ENCODE data around the gene HOXA11.

Gene HOXA11

GRCh38 chr7:27170426-27171324, 14.4 kb downstream of the HOXA11 start:
- DNase-seq (ENCODE audit: low read depth), result no peak
- peak overlapping the region; percentile 27 for H3K4me3 ChIP-seq (ENCODE audit: low read depth, low read length)
- TF ChIP-seq CTCF (IDR thresholded peaks at IDR 0.05; ENCODE audit: low read depth, low read length) (no peak), MAX (IDR thresholded peaks at IDR 0.05; ENCODE audit: low read depth, low read length) (no peak), MYC (IDR thresholded peaks at IDR 0.05; ENCODE audit: low read depth, low read length) (no peak), POLR2A (IDR thresholded peaks at IDR 0.05; ENCODE audit: extremely low read depth, insufficient read length) (no peak)

GRCh38 chr7:27169658-27170425, 15.2 kb downstream of the HOXA11 start:
- no peak overlapping the region for H3K4me3 ChIP-seq (ENCODE audit: low read depth, low read length)
- no peak for DNase-seq (ENCODE audit: low read depth)
- no peak for TF ChIP-seq CTCF (IDR thresholded peaks at IDR 0.05; ENCODE audit: low read depth, low read length)
- TF ChIP-seq MYC (IDR thresholded peaks at IDR 0.05; ENCODE audit: low read depth, low read length), result no peak
- TF ChIP-seq MAX (IDR thresholded peaks at IDR 0.05; ENCODE audit: low read depth, low read length), result no peak
- TF ChIP-seq POLR2A (IDR thresholded peaks at IDR 0.05; ENCODE audit: extremely low read depth, insufficient read length), result no peak

- no peak for TF ChIP-seq POLR2A (IDR thresholded peaks at IDR 0.05; ENCODE audit: extremely low read depth, insufficient read length)
- TF ChIP-seq MYC (IDR thresholded peaks at IDR 0.05; ENCODE audit: low read depth, low read length), result no peak
- TF ChIP-seq MAX (IDR thresholded peaks at IDR 0.05; ENCODE audit: low read depth, low read length), result no peak
- TF ChIP-seq CTCF (IDR thresholded peaks at IDR 0.05; ENCODE audit: low read depth, low read length), result no peak
- DNase-seq (ENCODE audit: low read depth), result no peak
- no peak overlapping the region for H3K4me3 ChIP-seq (ENCODE audit: low read depth, low read length)
These were observed 16.6 kb downstream of the HOXA11 start for GRCh38 chr7:27168265-27168947.

GRCh38 chr7:27167916-27168264, 17.1 kb downstream of the HOXA11 start:
- TF ChIP-seq POLR2A (IDR thresholded peaks at IDR 0.05; ENCODE audit: extremely low read depth, insufficient read length) (no peak), CTCF (IDR thresholded peaks at IDR 0.05; ENCODE audit: low read depth, low read length) (no peak), MAX (IDR thresholded peaks at IDR 0.05; ENCODE audit: low read depth, low read length) (no peak), MYC (IDR thresholded peaks at IDR 0.05; ENCODE audit: low read depth, low read length) (no peak)
- no peak overlapping the region for H3K4me3 ChIP-seq (ENCODE audit: low read depth, low read length)
- DNase-seq (ENCODE audit: low read depth), result no peak

GRCh38 chr7:27166531-27167505, 18.2 kb downstream of the HOXA11 start:
- DNase-seq (ENCODE audit: low read depth), result no peak
- no peak overlapping the region for H3K4me3 ChIP-seq (ENCODE audit: low read depth, low read length)
- TF ChIP-seq CTCF (IDR thresholded peaks at IDR 0.05; ENCODE audit: low read depth, low read length), result no peak
- no peak for TF ChIP-seq POLR2A (IDR thresholded peaks at IDR 0.05; ENCODE audit: extremely low read depth, insufficient read length)
- no peak for TF ChIP-seq MAX (IDR thresholded peaks at IDR 0.05; ENCODE audit: low read depth, low read length)
